HepG2 (cell line): Measurements from ENCODE around the gene ZG16. TPM values are rescaled to one million over a fixed set of nuclear protein-coding genes. Genes with fewer than 3 reads are reported as not detected.

Experiments
- AHDC1 ChIP-seq: sonication (generic); formaldehyde crosslinking; IDR thresholded peaks from 2 replicates; pipeline ENCODE4 v1.5.1; 2020; ENCODE audit warnings: mild to moderate bottlenecking, missing genetic modification reagents, borderline replicate concordance
- E2F1 ChIP-seq: sonication (generic); formaldehyde crosslinking; IDR thresholded peaks from 2 replicates; pipeline ENCODE4 v1.5.0; 2020; ENCODE audit warnings: missing genetic modification reagents
- FOXJ3 ChIP-seq: sonication (generic); formaldehyde crosslinking; IDR thresholded peaks from 2 replicates; pipeline ENCODE4 v1.4.0; 2020; ENCODE audit warnings: missing genetic modification reagents, mild to moderate bottlenecking, borderline replicate concordance
- FOXP1 ChIP-seq, 2 experiments: fragments of 450-650 bp in 1 of 2; IDR thresholded peaks; 2 replicates each; pipeline ENCODE4 v1.6.1; 2017 to 2018; ENCODE audit warnings: antibody characterized with exemption in 1 of 2
- HMG20A ChIP-seq: IDR thresholded peaks from 2 replicates; pipeline ENCODE4 v1.6.1; 2016; ENCODE audit warnings: borderline replicate concordance
- HNF4G ChIP-seq, 2 experiments: sonication (generic) in 1 of 2; formaldehyde crosslinking in 1 of 2; IDR thresholded peaks; 2 replicates each; pipeline versions ENCODE4 v1.4.0 to v1.6.1; 2011 to 2020; ENCODE audit warnings: borderline replicate concordance in 2 of 2, low read depth in 2 of 2, mild to moderate bottlenecking in 2 of 2, low read length in 1 of 2, missing genetic modification reagents in 1 of 2, moderate library complexity in 1 of 2
- KMT2B ChIP-seq: IDR thresholded peaks from 2 replicates; pipeline ENCODE4 v1.6.1; 2016; ENCODE audit warnings: missing genetic modification reagents, missing compliant biosample characterization
- MED1 ChIP-seq: sonication (generic); formaldehyde crosslinking; IDR thresholded peaks from 2 replicates; pipeline ENCODE4 v1.4.0; 2020; ENCODE audit warnings: missing genetic modification reagents
- POLR2G ChIP-seq: fragments of 200-400 bp; formaldehyde crosslinking; IDR thresholded peaks from 2 replicates; pipeline ENCODE4 v1.6.1; 2018; ENCODE audit warnings: mild to moderate bottlenecking, low read depth, low read length, moderate library complexity
- RELA ChIP-seq: sonication (generic); formaldehyde crosslinking; IDR thresholded peaks from 2 replicates; pipeline ENCODE4 v1.4.0; 2020; ENCODE audit warnings: missing genetic modification reagents
- SIN3B ChIP-seq: fragments of 150-350 bp; IDR thresholded peaks from 2 replicates; pipeline ENCODE4 v1.6.1; 2014; ENCODE audit warnings: low read length
- SSRP1 ChIP-seq: IDR thresholded peaks from 2 replicates; pipeline ENCODE4 v1.6.1; 2016; ENCODE audit warnings: control low read depth
- ZBTB21 ChIP-seq: sonication (generic); formaldehyde crosslinking; IDR thresholded peaks from 2 replicates; pipeline ENCODE4 v1.4.0; 2020; ENCODE audit warnings: missing genetic modification reagents
- ZBTB38 ChIP-seq: sonication (generic); formaldehyde crosslinking; IDR thresholded peaks from 2 replicates; pipeline ENCODE4 v1.5.1; 2020; ENCODE audit warnings: mild to moderate bottlenecking, missing genetic modification reagents
- ZEB1 ChIP-seq: IDR thresholded peaks from 2 replicates; pipeline ENCODE4 v1.6.1; 2012; ENCODE audit warnings: mild to moderate bottlenecking, low read depth, inconsistent platforms; ENCODE audit not compliant: insufficient replicate concordance
- ZFY ChIP-seq: sonication (generic); formaldehyde crosslinking; IDR thresholded peaks from 2 replicates; pipeline ENCODE4 v1.4.0; 2020; ENCODE audit warnings: missing genetic modification reagents
- ZNF562 ChIP-seq: sonication (generic); formaldehyde crosslinking; IDR thresholded peaks from 2 replicates; pipeline ENCODE4 v1.8.0; 2022; ENCODE audit warnings: missing genetic modification reagents, borderline replicate concordance
- ZNF703 ChIP-seq: sonication (generic); formaldehyde crosslinking; IDR thresholded peaks from 2 replicates; pipeline ENCODE4 v1.5.1; 2020; ENCODE audit warnings: missing genetic modification reagents, mild to moderate bottlenecking, moderate library complexity, borderline replicate concordance
- ZNF772 ChIP-seq: sonication (generic); formaldehyde crosslinking; IDR thresholded peaks from 2 replicates; pipeline ENCODE4 v1.5.0; 2020; ENCODE audit warnings: mild to moderate bottlenecking, missing genetic modification reagents
- ZNF790 ChIP-seq: sonication (generic); formaldehyde crosslinking; IDR thresholded peaks from 2 replicates; pipeline ENCODE4 v1.8.0; 2022; ENCODE audit warnings: missing genetic modification reagents, mild to moderate bottlenecking, borderline replicate concordance
- polyA plus RNA-seq, 8 experiments: library from polyadenylated mRNA; depleted of rRNA in 3 of 8; stranded (reverse) in 7 of 8; unstranded in 1 of 8; fragments of >200 nt; fragmentation: Illumina TruSeq in 4 of 8; extraction: Trizol in 4 of 8; gene quantifications; 2 replicates each; pipeline versions ENCODE4 v1.2.1 to v1.2.3, GENCODE V29; 2011 to 2016; ENCODE audit warnings: low read depth in 4 of 8, missing spikeins in 1 of 8, mixed read lengths in 1 of 8; ENCODE audit not compliant: insufficient read depth in 1 of 8
- total RNA-seq, 5 experiments: library from RNA; depleted of rRNA; stranded (reverse); fragments of >200 nt; fragmentation: Illumina TruSeq; extraction: Trizol; gene quantifications; 2 replicates each; pipeline ENCODE4 v1.2.3, GENCODE V29; 2016; ENCODE audit warnings: low read depth in 1 of 5
- TF ChIP-seq, protein P1 (sequence below): IDR thresholded peaks from 2 replicates; pipeline ENCODE4 v1.6.1; 2018; ENCODE audit warnings: missing genetic modification reagents, mild to moderate bottlenecking, missing compliant biosample characterization
- TF ChIP-seq, protein P2 (sequence below): sonication (generic); formaldehyde crosslinking; IDR thresholded peaks from 2 replicates; pipeline ENCODE4 v1.5.0; 2020; ENCODE audit warnings: mild to moderate bottlenecking, missing genetic modification reagents, moderate library complexity

The ZG16 gene
- total and polyA plus RNA-seq, 2 of the 13 experiments (the other 11 are each of a cell fraction or from before 2014, with no cell fraction given): 0.04 to 0.07 TPM

DNA sequence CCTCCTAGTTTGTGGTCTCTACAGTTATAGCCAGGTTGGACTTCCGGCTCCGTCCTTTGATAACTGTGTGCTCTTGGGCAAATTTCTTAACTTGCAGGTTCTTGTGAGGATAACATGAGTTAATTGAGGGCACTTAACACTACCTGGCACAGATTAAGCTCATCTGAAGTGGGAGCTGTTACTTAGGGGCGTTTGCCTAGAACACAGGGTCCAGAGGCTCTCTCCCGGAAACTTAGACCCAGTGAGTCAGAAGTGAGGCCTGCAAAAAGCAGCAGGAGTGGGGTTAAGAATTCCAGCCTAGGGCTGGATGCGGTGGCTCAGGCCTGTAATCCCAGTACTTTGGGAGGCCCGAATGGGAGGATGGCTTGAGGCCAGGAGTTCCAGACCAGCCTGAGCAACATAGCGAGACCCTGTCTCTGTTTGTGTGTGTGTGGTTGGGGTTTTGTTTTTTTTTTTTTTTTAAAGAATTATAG, 43.6 kb downstream of the ZG16 start (continued):
- TF ChIP-seq, protein P1, sequence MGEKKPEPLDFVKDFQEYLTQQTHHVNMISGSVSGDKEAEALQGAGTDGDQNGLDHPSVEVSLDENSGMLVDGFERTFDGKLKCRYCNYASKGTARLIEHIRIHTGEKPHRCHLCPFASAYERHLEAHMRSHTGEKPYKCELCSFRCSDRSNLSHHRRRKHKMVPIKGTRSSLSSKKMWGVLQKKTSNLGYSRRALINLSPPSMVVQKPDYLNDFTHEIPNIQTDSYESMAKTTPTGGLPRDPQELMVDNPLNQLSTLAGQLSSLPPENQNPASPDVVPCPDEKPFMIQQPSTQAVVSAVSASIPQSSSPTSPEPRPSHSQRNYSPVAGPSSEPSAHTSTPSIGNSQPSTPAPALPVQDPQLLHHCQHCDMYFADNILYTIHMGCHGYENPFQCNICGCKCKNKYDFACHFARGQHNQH (CRISPR knock-in tag): peak; percentile 17; the same call in 1 of the 2 replicates
- TF ChIP-seq POLR2G (peak; percentile 23; the same call in 1 of the 2 replicates), SSRP1 (CRISPR knock-in tag) (peak; percentile 93), HMG20A (CRISPR knock-in tag) (no peak), ZFY (CRISPR knock-in tag) (peak; percentile 44; the same call in 1 of the 2 replicates), ZEB1 (peak; percentile 12), ZBTB38 (CRISPR knock-in tag) (no peak), ZBTB21 (CRISPR knock-in tag) (no peak), RELA (no peak), E2F1 (CRISPR knock-in tag) (no peak), ZNF790 (CRISPR knock-in tag) (no peak), ZNF772 (CRISPR knock-in tag) (no peak), ZNF703 (no peak), SIN3B (no peak), HNF4G (IDR thresholded peaks at IDR 0.05; ENCODE audit: borderline replicate concordance, low read depth, low read length) (0 out of 2 replicates have a peak, but pooled peaks have one; percentile 1), HNF4G (CRISPR knock-in tag; IDR thresholded peaks at IDR 0.05; ENCODE audit: borderline replicate concordance, low read depth) (no peak), ZNF562 (CRISPR knock-in tag) (no peak), MED1 (CRISPR knock-in tag) (no peak), AHDC1 (CRISPR knock-in tag) (no peak), FOXJ3 (CRISPR knock-in tag) (no peak), FOXP1 (IDR thresholded peaks at IDR 0.05) (no peak), FOXP1 (CRISPR knock-in tag; IDR thresholded peaks at IDR 0.05) (no peak), KMT2B (no peak)
- TF ChIP-seq, protein P2, sequence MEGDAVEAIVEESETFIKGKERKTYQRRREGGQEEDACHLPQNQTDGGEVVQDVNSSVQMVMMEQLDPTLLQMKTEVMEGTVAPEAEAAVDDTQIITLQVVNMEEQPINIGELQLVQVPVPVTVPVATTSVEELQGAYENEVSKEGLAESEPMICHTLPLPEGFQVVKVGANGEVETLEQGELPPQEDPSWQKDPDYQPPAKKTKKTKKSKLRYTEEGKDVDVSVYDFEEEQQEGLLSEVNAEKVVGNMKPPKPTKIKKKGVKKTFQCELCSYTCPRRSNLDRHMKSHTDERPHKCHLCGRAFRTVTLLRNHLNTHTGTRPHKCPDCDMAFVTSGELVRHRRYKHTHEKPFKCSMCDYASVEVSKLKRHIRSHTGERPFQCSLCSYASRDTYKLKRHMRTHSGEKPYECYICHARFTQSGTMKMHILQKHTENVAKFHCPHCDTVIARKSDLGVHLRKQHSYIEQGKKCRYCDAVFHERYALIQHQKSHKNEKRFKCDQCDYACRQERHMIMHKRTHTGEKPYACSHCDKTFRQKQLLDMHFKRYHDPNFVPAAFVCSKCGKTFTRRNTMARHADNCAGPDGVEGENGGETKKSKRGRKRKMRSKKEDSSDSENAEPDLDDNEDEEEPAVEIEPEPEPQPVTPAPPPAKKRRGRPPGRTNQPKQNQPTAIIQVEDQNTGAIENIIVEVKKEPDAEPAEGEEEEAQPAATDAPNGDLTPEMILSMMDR (CRISPR knock-in tag): no peak
